Measurements from ENCODE around the gene ADAMTS12.
A peak's percentile ranks its signal among the peaks of the same experiment; 100 is the strongest.

The ADAMTS12 gene

DNA sequence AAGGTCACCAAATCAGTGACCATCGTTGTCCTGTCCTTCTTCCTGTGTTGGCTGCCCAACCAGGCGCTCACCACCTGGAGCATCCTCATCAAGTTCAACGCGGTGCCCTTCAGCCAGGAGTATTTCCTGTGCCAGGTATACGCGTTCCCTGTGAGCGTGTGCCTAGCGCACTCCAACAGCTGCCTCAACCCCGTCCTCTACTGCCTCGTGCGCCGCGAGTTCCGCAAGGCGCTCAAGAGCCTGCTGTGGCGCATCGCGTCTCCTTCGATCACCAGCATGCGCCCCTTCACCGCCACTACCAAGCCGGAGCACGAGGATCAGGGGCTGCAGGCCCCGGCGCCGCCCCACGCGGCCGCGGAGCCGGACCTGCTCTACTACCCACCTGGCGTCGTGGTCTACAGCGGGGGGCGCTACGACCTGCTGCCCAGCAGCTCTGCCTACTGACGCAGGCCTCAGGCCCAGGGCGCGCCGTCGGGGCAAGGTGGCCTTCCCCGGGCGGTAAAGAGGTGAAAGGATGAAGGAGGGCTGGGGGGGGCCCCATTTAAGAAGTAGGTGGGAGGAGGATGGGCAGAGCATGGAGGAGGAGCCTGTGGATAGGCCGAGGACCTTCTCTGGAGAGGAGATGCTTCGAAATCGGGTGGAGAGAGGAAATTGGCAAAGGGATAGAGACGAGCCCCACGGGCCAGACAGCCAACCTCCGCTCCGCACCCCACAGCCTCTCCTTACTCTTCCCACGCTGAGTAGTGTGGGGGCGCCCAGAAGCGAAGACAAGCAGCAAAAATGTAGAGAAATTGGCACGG is 46.1 kb upstream of the ADAMTS12 start:
- DNase-seq (ENCODE audit: low spot score) = no peak
- TF ChIP-seq CTCF (conservative IDR thresholded peaks at IDR 0.05; ENCODE audit: low read depth) = no peak
- no peak overlapping the region for H3K27ac ChIP-seq
- ChIA-PET POLR2A (ENCODE audit: low non-redundant PET) (no interaction called here), CTCF (no interaction called here)

DNA sequence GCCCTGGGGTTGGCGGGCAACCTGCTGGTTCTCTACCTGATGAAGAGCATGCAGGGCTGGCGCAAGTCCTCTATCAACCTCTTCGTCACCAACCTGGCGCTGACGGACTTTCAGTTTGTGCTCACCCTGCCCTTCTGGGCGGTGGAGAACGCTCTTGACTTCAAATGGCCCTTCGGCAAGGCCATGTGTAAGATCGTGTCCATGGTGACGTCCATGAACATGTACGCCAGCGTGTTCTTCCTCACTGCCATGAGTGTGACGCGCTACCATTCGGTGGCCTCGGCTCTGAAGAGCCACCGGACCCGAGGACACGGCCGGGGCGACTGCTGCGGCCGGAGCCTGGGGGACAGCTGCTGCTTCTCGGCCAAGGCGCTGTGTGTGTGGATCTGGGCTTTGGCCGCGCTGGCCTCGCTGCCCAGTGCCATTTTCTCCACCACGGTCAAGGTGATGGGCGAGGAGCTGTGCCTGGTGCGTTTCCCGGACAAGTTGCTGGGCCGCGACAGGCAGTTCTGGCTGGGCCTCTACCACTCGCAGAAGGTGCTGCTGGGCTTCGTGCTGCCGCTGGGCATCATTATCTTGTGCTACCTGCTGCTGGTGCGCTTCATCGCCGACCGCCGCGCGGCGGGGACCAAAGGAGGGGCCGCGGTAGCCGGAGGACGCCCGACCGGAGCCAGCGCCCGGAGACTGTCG is 45.4 kb upstream of the ADAMTS12 start:
- TF ChIP-seq CTCF (conservative IDR thresholded peaks at IDR 0.05; ENCODE audit: low read depth) = no peak
- DNase-seq (ENCODE audit: low spot score) = no peak
- ChIA-PET POLR2A (ENCODE audit: low non-redundant PET) (no interaction called here), CTCF (no interaction called here)
- no peak overlapping the region for H3K27ac ChIP-seq

DNA sequence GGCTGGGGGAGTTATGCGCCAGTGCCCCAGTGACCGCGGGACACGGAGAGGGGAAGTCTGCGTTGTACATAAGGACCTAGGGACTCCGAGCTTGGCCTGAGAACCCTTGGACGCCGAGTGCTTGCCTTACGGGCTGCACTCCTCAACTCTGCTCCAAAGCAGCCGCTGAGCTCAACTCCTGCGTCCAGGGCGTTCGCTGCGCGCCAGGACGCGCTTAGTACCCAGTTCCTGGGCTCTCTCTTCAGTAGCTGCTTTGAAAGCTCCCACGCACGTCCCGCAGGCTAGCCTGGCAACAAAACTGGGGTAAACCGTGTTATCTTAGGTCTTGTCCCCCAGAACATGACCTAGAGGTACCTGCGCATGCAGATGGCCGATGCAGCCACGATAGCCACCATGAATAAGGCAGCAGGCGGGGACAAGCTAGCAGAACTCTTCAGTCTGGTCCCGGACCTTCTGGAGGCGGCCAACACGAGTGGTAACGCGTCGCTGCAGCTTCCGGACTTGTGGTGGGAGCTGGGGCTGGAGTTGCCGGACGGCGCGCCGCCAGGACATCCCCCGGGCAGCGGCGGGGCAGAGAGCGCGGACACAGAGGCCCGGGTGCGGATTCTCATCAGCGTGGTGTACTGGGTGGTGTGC is 44.7 kb upstream of the ADAMTS12 start, which contains the start of gene RXFP3:
TSS of gene RXFP3 (plus strand) at position 6 of the 636 bp plus-strand sequence. CDS start at position 361, 355 bp downstream.
- ChIA-PET CTCF (interaction anchor here (0.5 to 0.8 kb wide), 2 partner anchors 9 to 685 kb away, joined by 3 read pairs; no protein-coding TSS in a partner anchor), POLR2A (ENCODE audit: low non-redundant PET) (no interaction called here)
- TF ChIP-seq CTCF (conservative IDR thresholded peaks at IDR 0.05; ENCODE audit: low read depth) = no peak
- DNase-seq (ENCODE audit: low spot score) = no peak
- H3K27ac ChIP-seq = no peak within 1 kb of the TSS

GRCh38 chr5:33936004-33936380 is 44.2 kb upstream of the ADAMTS12 start:
- ChIA-PET CTCF (interaction anchor here (0.5 to 0.8 kb wide), 2 partner anchors 8 to 685 kb away, joined by 3 read pairs; no protein-coding TSS in a partner anchor), POLR2A (ENCODE audit: low non-redundant PET) (no interaction called here)
- peak; percentile 14 for DNase-seq (ENCODE audit: low spot score)
- TF ChIP-seq CTCF (conservative IDR thresholded peaks at IDR 0.05; ENCODE audit: low read depth) = no peak
- no peak overlapping the region for H3K27ac ChIP-seq

- POLR2A ChIA-PET (ENCODE audit: low non-redundant PET) = no interaction called here
- no peak overlapping the region for H3K27ac ChIP-seq
- DNase-seq (ENCODE audit: low spot score) = no peak
- no peak for TF ChIP-seq CTCF (conservative IDR thresholded peaks at IDR 0.05; ENCODE audit: low read depth)
- CTCF ChIA-PET = interaction anchor here (0.6 to 1.4 kb wide), 3 partner anchors 20 to 498 kb away, joined by 3 to 4 read pairs (median 3); no protein-coding TSS in a partner anchor
These were observed 42.4 kb upstream of the ADAMTS12 start for GRCh38 chr5:33934176-33934575.

GRCh38 chr5:33933723-33934169 is 42.0 kb upstream of the ADAMTS12 start:
- no peak for TF ChIP-seq CTCF (conservative IDR thresholded peaks at IDR 0.05; ENCODE audit: low read depth)
- DNase-seq (ENCODE audit: low spot score) = no peak
- no peak overlapping the region for H3K27ac ChIP-seq
- ChIA-PET POLR2A (ENCODE audit: low non-redundant PET) (no interaction called here), CTCF (interaction anchor here (0.6 to 1.4 kb wide), 3 partner anchors 21 to 498 kb away, joined by 3 to 4 read pairs (median 3); no protein-coding TSS in a partner anchor)
